Tibial nerve (tissue), 4 donors: ENCODE measurements around the gene ZFAND2A. TPM values are rescaled to one million over a fixed set of nuclear protein-coding genes. Genes with fewer than 3 reads are reported as not detected.
"Not testable (repeated sequence)": the region's sequence is repeated elsewhere in the genome, so short reads cannot be mapped to it uniquely, and the experiment has no call there.

ENCODE experiments used
- DNase-seq, 2 donors: peaks; one replicate each; pipeline ENCODE4 v3.0.0-alpha.2; 2019; ENCODE audit warnings: low spot score in 2 of 2
- H3K27ac ChIP-seq, 4 donors: fragments of 200-600 bp; sonication (generic) in 3 of 4; one replicate each; pipeline ENCODE4 v1.5.1; 2017 to 2019; ENCODE audit warnings: mild to moderate bottlenecking in 1 of 4
- H3K27me3 ChIP-seq, 2 donors: fragments of 200-600 bp; sonication (generic) in 1 of 2; one replicate each; pipeline versions ENCODE4 v1.5.1 to v1.6.0; 2017 to 2019
- H3K36me3 ChIP-seq, 3 donors: fragments of 200-600 bp; sonication (generic); one replicate each; pipeline ENCODE4 v1.5.1; 2018 to 2019
- H3K4me1 ChIP-seq, 4 donors: fragments of 200-600 bp; sonication (generic) in 3 of 4; one replicate each; pipeline ENCODE4 v1.5.1; 2017 to 2019
- H3K4me3 ChIP-seq, 4 donors: fragments of 200-600 bp; sonication (generic) in 3 of 4; one replicate each; pipeline ENCODE4 v1.5.1; 2017 to 2019; ENCODE audit warnings: mild to moderate bottlenecking in 1 of 4, moderate library complexity in 1 of 4
- H3K9me3 ChIP-seq, 4 donors: fragments of 200-600 bp; sonication (generic) in 3 of 4; one replicate each; pipeline ENCODE4 v1.5.1; 2017 to 2019
- CTCF ChIP-seq, 5 experiments: fragments of 200-600 bp in 3 of 5; fragments of 450-650 bp in 2 of 5; sonication (generic) in 3 of 5; IDR thresholded peaks; one replicate each; pipeline ENCODE4 v1.5.1; 2016 to 2019; ENCODE audit warnings: antibody characterized with exemption in 5 of 5, mild to moderate bottlenecking in 3 of 5, moderate library complexity in 2 of 5
- EP300 ChIP-seq, 2 donors: sonication (generic); formaldehyde crosslinking; IDR thresholded peaks; one replicate each; pipeline ENCODE4 v1.6.1; 2017; ENCODE audit warnings: antibody characterized with exemption in 2 of 2, mild to moderate bottlenecking in 1 of 2
- POLR2A ChIP-seq, 2 donors: fragments of 450-650 bp; IDR thresholded peaks; one replicate each; pipeline ENCODE4 v1.6.1; 2017; ENCODE audit warnings: antibody characterized with exemption in 2 of 2, mild to moderate bottlenecking in 2 of 2, moderate library complexity in 2 of 2
- WGBS, 2 donors: methylation state at CpG; one replicate each; pipeline ENCODE4 v1.1.5; 2018; 5-methylcytosine and 5-hydroxymethylcytosine counted together
- total RNA-seq, 4 donors: library from RNA; depleted of rRNA; stranded (reverse); fragments of >200 nt; gene quantifications; one replicate each; pipeline ENCODE4 v1.1.0, GENCODE V29; 2016

Gene ZFAND2A
- total RNA-seq, 4 donors from 2014 or later: 29.7 to 36.8 (median 33.7) TPM

- H3K9me3 ChIP-seq: not testable (repeated sequence)
Observed at GRCh38 chr7:1115171-1116045, 44.6 kb downstream of the ZFAND2A start.

GRCh38 chr7:1114505-1114904, 45.5 kb downstream of the ZFAND2A start:
- DNase-seq: no peak
- Histone ChIP-seq H3K4me3 (no peak overlapping the region), H3K4me1 (no peaks in the 10 kb centered on the region), H3K27me3 (no peaks in the 10 kb centered on the region), H3K36me3 (peaks cover 0 to 12% (median 0%) of the 10 kb centered on the region in 3 donors), H3K9me3 (no peaks in the 10 kb centered on the region), H3K27ac (no peak overlapping the region)
- TF ChIP-seq CTCF (IDR thresholded peaks at IDR 0.05) (no peak), POLR2A (IDR thresholded peaks at IDR 0.05) (no peak), EP300 (IDR thresholded peaks at IDR 0.05) (no peak)
- WGBS, 2 donors: 87 to 88% methylated on average over 17 to 19 of the region's 19 CpGs

More at GRCh38 chr7:1115171-1116045, 44.6 kb downstream of the ZFAND2A start:
- not testable (repeated sequence) for DNase-seq, H3K4me3 ChIP-seq, H3K27me3 ChIP-seq, H3K4me1 ChIP-seq, H3K27ac ChIP-seq
- H3K36me3 ChIP-seq: peaks cover 0 to 12% (median 0%) of the 10 kb centered on the region in 3 donors
- WGBS, 2 donors: 88 to 92% methylated on average over 44 of the region's 44 CpGs

GRCh38 chr7:1114088-1114487, 45.9 kb downstream of the ZFAND2A start:
- DNase-seq: no peak
- WGBS, 2 donors: 84 to 91% methylated on average over 12 to 13 of the region's 13 CpGs
- peaks cover 0 to 12% (median 0%) of the 10 kb centered on the region in 3 donors for H3K36me3 ChIP-seq
- no peaks in the 10 kb centered on the region for H3K4me1 ChIP-seq
- H3K27ac ChIP-seq: no peak overlapping the region
- H3K27me3 ChIP-seq: no peaks in the 10 kb centered on the region
- H3K9me3 ChIP-seq: no peaks in the 10 kb centered on the region
- TF ChIP-seq POLR2A (IDR thresholded peaks at IDR 0.05) (no peak), CTCF (IDR thresholded peaks at IDR 0.05) (no peak), EP300 (IDR thresholded peaks at IDR 0.05) (no peak)
- no peak overlapping the region for H3K4me3 ChIP-seq

- WGBS, 2 donors: 90% methylated on average over 17 to 18 of the region's 18 CpGs
- TF ChIP-seq CTCF (IDR thresholded peaks at IDR 0.05): no peak
- TF ChIP-seq EP300 (IDR thresholded peaks at IDR 0.05): no peak
- TF ChIP-seq POLR2A (IDR thresholded peaks at IDR 0.05): no peak
- no peaks in the 10 kb centered on the region for H3K9me3 ChIP-seq
- no peak for DNase-seq
- H3K27me3 ChIP-seq: no peaks in the 10 kb centered on the region
- no peak overlapping the region for H3K4me3 ChIP-seq
- peaks cover 0 to 12% (median 0%) of the 10 kb centered on the region in 3 donors for H3K36me3 ChIP-seq
- H3K4me1 ChIP-seq: no peaks in the 10 kb centered on the region
- H3K27ac ChIP-seq: no peak overlapping the region
Observed at GRCh38 chr7:1113548-1113885, 46.5 kb downstream of the ZFAND2A start.

DNA sequence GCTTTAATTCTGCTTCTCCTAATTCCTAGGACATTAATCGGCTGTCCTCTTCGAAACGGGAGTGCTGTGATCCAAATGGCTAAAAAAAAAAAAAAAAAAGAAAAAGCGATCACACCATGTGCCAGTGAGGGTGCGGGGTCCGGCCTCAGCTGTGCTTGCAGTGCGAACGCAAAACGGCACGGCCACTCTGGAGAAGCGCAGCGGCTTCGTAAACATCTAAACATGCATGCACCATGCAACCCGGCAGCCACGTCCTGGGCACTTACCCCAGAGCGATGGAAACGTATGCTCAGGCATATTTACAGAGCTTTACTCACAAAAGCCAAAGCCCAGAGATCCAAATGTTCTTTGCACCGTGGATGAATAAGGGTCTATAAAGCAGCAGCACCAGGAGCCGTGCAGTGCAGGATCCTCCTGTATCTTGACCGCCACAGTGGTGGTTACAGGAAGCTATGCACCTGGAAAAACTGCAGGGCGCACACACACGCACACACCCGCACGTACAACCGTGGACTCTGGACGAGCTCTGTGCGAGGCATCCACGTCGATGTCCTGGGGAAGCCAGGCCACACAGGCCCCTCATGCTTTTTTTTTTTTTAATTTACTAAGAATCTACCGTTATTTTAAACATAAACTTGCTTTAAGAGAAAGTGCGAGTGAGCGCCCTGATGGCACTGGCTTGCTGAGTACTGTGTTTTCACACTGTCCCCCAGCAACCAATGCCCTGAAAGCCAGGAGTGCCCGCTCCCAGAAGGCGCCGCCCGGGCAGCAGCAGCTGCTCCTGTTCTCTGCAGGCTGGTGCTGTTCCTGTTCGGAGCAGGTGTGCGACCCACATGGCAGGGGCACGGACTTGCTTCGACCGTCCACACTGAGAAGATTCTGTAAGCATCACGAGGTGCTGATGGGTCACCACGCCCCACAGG, 47.1 kb downstream of the ZFAND2A start:
- DNase-seq: no peak
- H3K27ac ChIP-seq: no peak overlapping the region
- TF ChIP-seq EP300 (IDR thresholded peaks at IDR 0.05) (no peak), CTCF (IDR thresholded peaks at IDR 0.05) (no peak), POLR2A (IDR thresholded peaks at IDR 0.05) (no peak)
- H3K36me3 ChIP-seq: peaks cover 0 to 12% (median 0%) of the 10 kb centered on the region in 3 donors
- no peak overlapping the region for H3K4me3 ChIP-seq
- no peaks in the 10 kb centered on the region for H3K4me1 ChIP-seq
- H3K27me3 ChIP-seq: no peaks in the 10 kb centered on the region
- H3K9me3 ChIP-seq: no peaks in the 10 kb centered on the region
- 90% methylated on average over 39 to 43 of the region's 43 CpGs for WGBS, 2 donors
